ENCODE results near the gene BHLHE40. TPM values are rescaled to one million over a fixed set of nuclear protein-coding genes. Genes with fewer than 3 reads are reported as not detected.

The BHLHE40 gene
- total and polyA plus RNA-seq, 4 donors, result 28.5 to 204 (median 88.4) TPM

DNA sequence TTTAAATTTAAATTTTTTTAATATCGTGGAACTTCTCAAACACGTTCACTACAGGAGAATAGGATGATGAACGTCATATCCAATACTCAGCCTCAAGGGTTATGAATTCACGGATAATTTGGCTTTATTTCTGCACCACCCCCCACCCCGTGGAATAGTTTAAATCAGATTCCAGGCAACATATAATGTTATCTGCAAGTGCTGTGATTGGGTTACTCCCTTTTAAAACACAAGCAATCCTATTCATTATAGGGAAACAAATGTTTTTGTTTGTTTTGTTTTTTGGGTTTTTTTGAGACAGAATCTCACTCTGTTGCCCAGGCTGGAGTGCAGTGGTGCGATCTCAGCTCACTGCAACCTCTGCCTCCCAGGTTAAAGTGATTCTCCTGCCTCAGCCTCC, 30.9 kb downstream of the BHLHE40 start:
- WGBS, 2 donors, result 91 to 95% methylated on average over 6 of the region's 6 CpGs
- Histone ChIP-seq H3K4me1 (ENCODE audit: control insufficient read depth in 5 of 5, insufficient read depth in 5 of 5, low read length in 5 of 5) (peaks cover 0 to 3% (median 0%) of the 10 kb centered on the region in 5 donors), H3K27ac (ENCODE audit: low read depth in 1 of 2, low read length in 1 of 2) (no peak overlapping the region), H3K9me3 (ENCODE audit: control insufficient read depth in 4 of 4, insufficient read depth in 3 of 4, low read length in 3 of 4) (no peaks in the 10 kb centered on the region), H3K36me3 (ENCODE audit: control insufficient read depth in 4 of 4, insufficient read depth in 4 of 4, low read length in 4 of 4) (no peaks in the 10 kb centered on the region), H3K9ac (ENCODE audit: insufficient read depth in 1 of 2, low read length in 2 of 2) (no peak overlapping the region), H3K4me3 (no peak overlapping the region), H3K27me3 (ENCODE audit: control insufficient read depth in 3 of 3, insufficient read depth in 3 of 3, low read length in 2 of 3) (no peaks in the 10 kb centered on the region)
- no peak for ATAC-seq (ENCODE audit: insufficient read depth, low FRiP score)
- TF ChIP-seq, protein P1, sequence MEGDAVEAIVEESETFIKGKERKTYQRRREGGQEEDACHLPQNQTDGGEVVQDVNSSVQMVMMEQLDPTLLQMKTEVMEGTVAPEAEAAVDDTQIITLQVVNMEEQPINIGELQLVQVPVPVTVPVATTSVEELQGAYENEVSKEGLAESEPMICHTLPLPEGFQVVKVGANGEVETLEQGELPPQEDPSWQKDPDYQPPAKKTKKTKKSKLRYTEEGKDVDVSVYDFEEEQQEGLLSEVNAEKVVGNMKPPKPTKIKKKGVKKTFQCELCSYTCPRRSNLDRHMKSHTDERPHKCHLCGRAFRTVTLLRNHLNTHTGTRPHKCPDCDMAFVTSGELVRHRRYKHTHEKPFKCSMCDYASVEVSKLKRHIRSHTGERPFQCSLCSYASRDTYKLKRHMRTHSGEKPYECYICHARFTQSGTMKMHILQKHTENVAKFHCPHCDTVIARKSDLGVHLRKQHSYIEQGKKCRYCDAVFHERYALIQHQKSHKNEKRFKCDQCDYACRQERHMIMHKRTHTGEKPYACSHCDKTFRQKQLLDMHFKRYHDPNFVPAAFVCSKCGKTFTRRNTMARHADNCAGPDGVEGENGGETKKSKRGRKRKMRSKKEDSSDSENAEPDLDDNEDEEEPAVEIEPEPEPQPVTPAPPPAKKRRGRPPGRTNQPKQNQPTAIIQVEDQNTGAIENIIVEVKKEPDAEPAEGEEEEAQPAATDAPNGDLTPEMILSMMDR (IDR thresholded peaks at IDR 0.05; ENCODE audit: control extremely low read depth, extremely low read depth), result no peak
- DNase-seq, result no peak

DNA sequence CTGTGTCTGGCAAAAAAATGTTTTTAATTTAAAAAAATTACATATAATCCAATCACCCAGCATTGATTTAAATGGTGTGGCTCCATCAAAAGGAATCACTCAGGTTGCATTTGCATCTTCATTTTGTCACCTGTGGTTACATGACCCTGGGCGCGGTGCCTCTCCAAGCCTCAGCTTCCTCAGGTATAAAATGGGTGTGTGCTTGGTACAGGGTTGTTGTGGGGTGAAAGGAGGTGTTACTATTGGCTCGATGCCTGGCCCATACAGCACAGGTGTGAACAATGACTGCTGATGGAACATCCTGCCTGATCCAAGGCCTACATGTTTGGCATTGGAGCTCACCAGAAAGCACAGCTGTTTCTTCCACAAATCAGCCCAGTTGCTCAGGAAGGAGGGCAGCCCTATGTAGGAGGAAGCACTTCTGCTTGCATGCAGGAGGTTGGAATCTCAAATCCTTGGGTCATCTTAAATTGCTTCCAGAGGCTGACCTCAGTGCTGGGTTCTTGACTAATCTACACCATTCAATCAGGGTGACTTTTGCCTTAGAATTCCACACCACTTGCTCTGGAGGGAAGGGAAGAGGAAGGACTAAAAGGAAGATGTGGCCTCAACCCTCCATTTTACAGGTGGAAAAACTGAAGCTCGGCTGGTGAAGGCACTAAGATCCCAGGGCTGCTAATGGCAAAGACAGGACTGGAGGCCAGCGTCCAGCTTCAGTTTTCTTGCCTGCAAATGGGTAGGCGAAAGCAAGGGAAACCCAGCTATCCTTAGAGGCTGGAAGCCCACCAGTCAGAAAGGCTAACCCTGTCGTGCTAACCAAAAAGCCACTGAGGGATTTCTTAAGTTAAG, 31.7 kb downstream of the BHLHE40 start:
- Histone ChIP-seq H3K9ac (ENCODE audit: insufficient read depth in 1 of 2, low read length in 2 of 2) (no peak overlapping the region), H3K27ac (ENCODE audit: low read depth in 1 of 2, low read length in 1 of 2) (peak overlapping the region in 1 of 2 donors; percentile 42), H3K4me1 (ENCODE audit: control insufficient read depth in 5 of 5, insufficient read depth in 5 of 5, low read length in 5 of 5) (peaks cover 0 to 3% (median 0%) of the 10 kb centered on the region in 5 donors), H3K4me3 (no peak overlapping the region), H3K36me3 (ENCODE audit: control insufficient read depth in 4 of 4, insufficient read depth in 4 of 4, low read length in 4 of 4) (no peaks in the 10 kb centered on the region), H3K9me3 (ENCODE audit: control insufficient read depth in 4 of 4, insufficient read depth in 3 of 4, low read length in 3 of 4) (no peaks in the 10 kb centered on the region), H3K27me3 (ENCODE audit: control insufficient read depth in 3 of 3, insufficient read depth in 3 of 3, low read length in 2 of 3) (no peaks in the 10 kb centered on the region)
- WGBS, 2 donors, result 57 to 79% methylated on average over 7 of the region's 7 CpGs
- TF ChIP-seq, protein P1 (IDR thresholded peaks at IDR 0.05; ENCODE audit: control extremely low read depth, extremely low read depth), result no peak
- ATAC-seq (ENCODE audit: insufficient read depth, low FRiP score), result no peak
- no peak for DNase-seq

DNA sequence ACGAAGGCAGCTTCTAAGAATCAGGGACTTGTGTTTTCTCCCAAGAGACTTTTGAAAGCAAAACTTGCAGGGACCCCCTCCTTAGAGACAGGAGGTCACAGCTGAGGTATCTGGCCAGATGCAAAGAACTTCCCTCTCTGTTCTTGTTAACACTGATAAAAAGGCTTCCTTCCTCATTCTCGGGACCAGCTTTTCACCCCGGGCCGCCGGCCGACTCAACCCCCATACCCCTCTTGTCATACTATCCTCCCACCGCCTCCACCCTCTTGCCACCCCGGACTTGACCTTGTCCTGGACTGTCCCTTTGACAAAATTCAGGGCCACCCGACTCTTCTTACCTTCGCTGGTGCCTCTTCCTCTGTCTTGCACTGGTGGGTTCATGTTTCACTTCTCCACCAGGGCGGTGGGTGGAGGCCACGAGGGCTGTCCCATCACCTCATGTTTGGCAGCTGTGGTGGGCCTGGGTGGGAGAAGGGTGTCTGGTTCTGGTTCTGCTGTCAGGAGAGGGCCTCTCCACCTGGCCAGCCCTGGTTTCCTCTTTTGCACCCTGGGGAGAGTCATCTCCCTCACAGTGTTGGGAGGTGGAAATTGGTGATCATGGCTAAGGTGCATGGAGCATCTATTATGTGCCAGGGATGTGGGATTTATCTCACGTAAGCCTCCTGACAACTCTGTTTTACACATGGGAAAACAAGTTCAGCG, 32.5 kb downstream of the BHLHE40 start:
- H3K9me3 ChIP-seq (ENCODE audit: control insufficient read depth in 4 of 4, insufficient read depth in 3 of 4, low read length in 3 of 4), result no peaks in the 10 kb centered on the region
- DNase-seq (no peak), ATAC-seq (ENCODE audit: insufficient read depth, low FRiP score) (peak; percentile 48)
- TF ChIP-seq, protein P1 (IDR thresholded peaks at IDR 0.05; ENCODE audit: control extremely low read depth, extremely low read depth), result no peak
- H3K27me3 ChIP-seq (ENCODE audit: control insufficient read depth in 3 of 3, insufficient read depth in 3 of 3, low read length in 2 of 3), result no peaks in the 10 kb centered on the region
- H3K36me3 ChIP-seq (ENCODE audit: control insufficient read depth in 4 of 4, insufficient read depth in 4 of 4, low read length in 4 of 4), result no peaks in the 10 kb centered on the region
- H3K9ac ChIP-seq (ENCODE audit: insufficient read depth in 1 of 2, low read length in 2 of 2), result no peak overlapping the region
- H3K4me3 ChIP-seq, result no peak overlapping the region
- H3K4me1 ChIP-seq (ENCODE audit: control insufficient read depth in 5 of 5, insufficient read depth in 5 of 5, low read length in 5 of 5), result peaks cover 0 to 6% (median 0%) of the 10 kb centered on the region in 5 donors
- WGBS, 2 donors, result 22 to 52% methylated on average over 14 of the region's 14 CpGs
- peak overlapping the region in 1 of 2 donors; percentile 42 for H3K27ac ChIP-seq (ENCODE audit: low read depth in 1 of 2, low read length in 1 of 2)

Data from lung (tissue), 12 donors.